H9 (cell line): Measurements from ENCODE around the gene BEND4. TPM values are rescaled to one million over a fixed set of nuclear protein-coding genes. Genes with fewer than 3 reads are reported as not detected.

Experiments
- DNase-seq: peaks from one replicate; pipeline ENCODE4 v3.0.0-alpha.2; 2017
- H2AFZ ChIP-seq: one replicate; pipeline ENCODE4 v1.6.1; 2013; ENCODE audit warnings: mild to moderate bottlenecking, low read length, control low read depth, moderate library complexity
- H2AK5ac ChIP-seq: 2 replicates; pipeline ENCODE4 v1.6.1; 2013; ENCODE audit warnings: low read length, control low read depth, mixed read lengths; ENCODE audit not compliant: insufficient read length
- H2BK120ac ChIP-seq: one replicate; pipeline ENCODE4 v1.6.1; 2013; ENCODE audit warnings: low read depth, mild to moderate bottlenecking, low read length, control low read depth, inconsistent platforms; ENCODE audit not compliant: poor library complexity, severe bottlenecking
- H2BK12ac ChIP-seq: 2 replicates; pipeline ENCODE4 v1.6.1; 2013; ENCODE audit warnings: low read length, control low read depth, mixed read lengths, low read depth; ENCODE audit not compliant: insufficient read length
- H2BK15ac ChIP-seq: 2 replicates; pipeline ENCODE4 v1.6.1; 2013; ENCODE audit warnings: low read depth, low read length, control low read depth
- H2BK20ac ChIP-seq: one replicate; pipeline ENCODE4 v1.6.1; 2013; ENCODE audit warnings: low read depth, mild to moderate bottlenecking, low read length, control low read depth, inconsistent platforms; ENCODE audit not compliant: poor library complexity, severe bottlenecking
- H2BK5ac ChIP-seq: 2 replicates; pipeline ENCODE4 v1.6.1; 2013; ENCODE audit warnings: low read length, control low read depth, mixed read lengths; ENCODE audit not compliant: insufficient read length
- H3K14ac ChIP-seq: 2 replicates; pipeline ENCODE4 v1.6.1; 2013; ENCODE audit warnings: low read length, control low read depth; ENCODE audit not compliant: insufficient read depth
- H3K18ac ChIP-seq: 2 replicates; pipeline ENCODE4 v1.6.1; 2013; ENCODE audit warnings: low read depth, mild to moderate bottlenecking, mixed read lengths, low read length, control low read depth; ENCODE audit not compliant: insufficient read length
- H3K23ac ChIP-seq: 2 replicates; pipeline ENCODE4 v1.6.1; 2013; ENCODE audit warnings: low read length, control low read depth, mixed read lengths, low read depth; ENCODE audit not compliant: insufficient read length
- H3K23me2 ChIP-seq: 2 replicates; pipeline ENCODE4 v1.6.1; 2013; ENCODE audit warnings: low read depth, mild to moderate bottlenecking, mixed read lengths, low read length, control low read depth; ENCODE audit not compliant: insufficient read length, poor library complexity, severe bottlenecking
- H3K27ac ChIP-seq: 2 replicates; pipeline ENCODE4 v1.5.1; 2013; ENCODE audit warnings: low read length, control low read depth, mixed read lengths, low read depth; ENCODE audit not compliant: insufficient read length
- H3K27me3 ChIP-seq: 2 replicates; pipeline ENCODE4 v1.6.1; 2013; ENCODE audit warnings: low read length, control low read depth, inconsistent platforms; ENCODE audit not compliant: insufficient read depth
- H3K4ac ChIP-seq: 2 replicates; pipeline ENCODE4 v1.6.1; 2013; ENCODE audit warnings: low read depth, mild to moderate bottlenecking, control low read depth, inconsistent platforms, low read length, moderate library complexity
- H3K4me1 ChIP-seq: 2 replicates; pipeline ENCODE4 v1.6.1; 2013; ENCODE audit warnings: low read length, control low read depth, inconsistent platforms; ENCODE audit not compliant: insufficient read depth
- H3K4me2 ChIP-seq: 2 replicates; pipeline ENCODE4 v1.6.1; 2013; ENCODE audit warnings: low read length, control low read depth, mixed read lengths; ENCODE audit not compliant: insufficient read length, insufficient read depth
- H3K56ac ChIP-seq: 2 replicates; pipeline ENCODE4 v1.6.1; 2013; ENCODE audit warnings: low read depth, mild to moderate bottlenecking, mixed read lengths, low read length, control low read depth; ENCODE audit not compliant: insufficient read length
- H3K79me1 ChIP-seq: 2 replicates; pipeline ENCODE4 v1.6.1; 2013; ENCODE audit warnings: low read depth, mild to moderate bottlenecking, moderate library complexity, low read length, control low read depth, inconsistent platforms; ENCODE audit not compliant: insufficient read depth, poor library complexity, severe bottlenecking
- H3K79me2 ChIP-seq: 2 replicates; pipeline ENCODE4 v1.6.1; 2013; ENCODE audit warnings: low read length, control low read depth, inconsistent platforms; ENCODE audit not compliant: insufficient read depth
- H3K9ac ChIP-seq: 2 replicates; pipeline ENCODE4 v1.6.1; 2013; ENCODE audit warnings: low read length, control low read depth, mixed read lengths; ENCODE audit not compliant: insufficient read length; ENCODE audit errors: extremely low read depth
- H3K9me3 ChIP-seq: one replicate; pipeline ENCODE4 v1.6.1; 2013; ENCODE audit warnings: low read depth, low read length, inconsistent platforms; ENCODE audit not compliant: control insufficient read depth
- H3T11ph ChIP-seq: one replicate; pipeline ENCODE4 v1.6.1; 2013; ENCODE audit warnings: mild to moderate bottlenecking, low read length, control low read depth, inconsistent platforms
- H4K20me1 ChIP-seq: one replicate; pipeline ENCODE4 v1.6.1; 2013; ENCODE audit not compliant: control insufficient read depth, insufficient read length, insufficient read depth
- H4K5ac ChIP-seq: 2 replicates; pipeline ENCODE4 v1.6.1; 2013; ENCODE audit warnings: low read depth, mild to moderate bottlenecking, mixed read lengths, low read length, control low read depth; ENCODE audit not compliant: insufficient read length
- H4K8ac ChIP-seq: replicated peaks from 2 replicates; pipeline ENCODE4 v1.6.1; 2013; ENCODE audit warnings: low read length, control low read depth, mixed read lengths, low read depth; ENCODE audit not compliant: insufficient read length
- H4K91ac ChIP-seq: 2 replicates; pipeline ENCODE4 v1.6.1; 2013; ENCODE audit warnings: low read depth, mild to moderate bottlenecking, moderate library complexity, mixed read lengths, low read length, control low read depth; ENCODE audit not compliant: insufficient read length
- H3K27ac Mint-ChIP-seq, 3 experiments: 2 replicates in 2 of 3; 3 replicates in 1 of 3; pipeline ENCODE4 v1.8.0; 2020 to 2021; ENCODE audit warnings: mixed read lengths in 3 of 3, mild to moderate bottlenecking in 1 of 3, moderate library complexity in 1 of 3
- H3K27me3 Mint-ChIP-seq: 2 replicates; pipeline ENCODE4 v1.8.0; 2021; ENCODE audit warnings: low read depth, mild to moderate bottlenecking, moderate library complexity, mixed read lengths
- H3K36me3 Mint-ChIP-seq, 3 experiments: 2 replicates in 2 of 3; 3 replicates in 1 of 3; pipeline ENCODE4 v1.8.0; 2020 to 2021; ENCODE audit warnings: low read depth in 3 of 3, mixed read lengths in 3 of 3; ENCODE audit not compliant: insufficient read depth in 1 of 3
- H3K4me1 Mint-ChIP-seq, 2 experiments: 2 replicates each; pipeline ENCODE4 v1.8.0; 2020; ENCODE audit warnings: mixed read lengths in 2 of 2
- H3K4me3 Mint-ChIP-seq, 2 experiments: 2 replicates in 1 of 2; 3 replicates in 1 of 2; pipeline ENCODE4 v1.8.0; 2020 to 2021; ENCODE audit warnings: mild to moderate bottlenecking in 2 of 2, mixed read lengths in 2 of 2, moderate library complexity in 1 of 2
- H3K9me3 Mint-ChIP-seq, 2 experiments: 2 replicates in 1 of 2; 3 replicates in 1 of 2; pipeline ENCODE4 v1.8.0; 2020; ENCODE audit warnings: mild to moderate bottlenecking in 2 of 2, mixed read lengths in 2 of 2, moderate library complexity in 1 of 2
- CTCF ChIP-seq: fragments of 200-600 bp; sonication (generic); conservative IDR thresholded peaks from 3 replicates; pipeline ENCODE4 v1.8.0; 2021; ENCODE audit warnings: antibody characterized with exemption, mild to moderate bottlenecking
- total RNA-seq: library from RNA; stranded (reverse); gene quantifications from 2 replicates; pipeline ENCODE4 v1.2.1, GENCODE V29; 2021

BEND4 gene
- total RNA-seq, 1 experiment from 2014 or later = 25.1 TPM

DNA sequence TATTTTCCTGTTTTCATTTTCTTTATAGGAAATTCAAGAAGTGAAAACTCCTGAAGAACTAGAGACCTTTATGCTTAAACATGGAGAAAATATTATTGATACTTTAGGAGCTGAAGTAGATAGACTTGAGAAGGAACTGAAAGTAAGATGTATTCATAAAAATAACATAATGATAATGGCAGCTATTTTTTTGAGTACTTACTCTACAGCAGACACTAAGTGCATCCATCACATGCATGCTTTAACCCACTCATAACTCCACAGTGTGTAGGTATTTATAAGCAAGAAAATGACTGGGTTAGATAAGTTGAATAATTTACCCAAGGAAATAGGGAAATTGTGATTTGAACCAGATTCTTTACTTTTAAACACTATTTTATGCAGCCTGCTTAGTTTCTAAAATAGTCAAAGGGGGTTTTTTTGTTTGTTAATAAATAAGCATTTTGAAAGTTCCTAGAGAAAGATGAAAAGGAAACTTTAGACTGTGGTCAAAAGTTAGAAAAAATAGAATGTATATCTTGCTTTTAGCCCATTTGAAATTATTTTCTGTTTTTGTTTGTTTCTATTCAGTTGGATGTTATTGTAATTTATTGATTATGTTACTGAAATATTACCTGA is 74.2 kb downstream of the BEND4 start:
- no peaks in the 10 kb centered on the region for H3K79me1 ChIP-seq
- H2BK5ac ChIP-seq = no peak overlapping the region
- no peaks in the 10 kb centered on the region for H3K27me3 ChIP-seq
- no peak overlapping the region for H2BK12ac ChIP-seq
- no peaks in the 10 kb centered on the region for H4K20me1 ChIP-seq
- no peak overlapping the region for H3K56ac ChIP-seq
- no peak overlapping the region for H3K18ac ChIP-seq
- H3K4me2 ChIP-seq = no peak overlapping the region
- peaks cover 4 to 7% of the 10 kb centered on the region in 2 experiments for H3K4me1 Mint-ChIP-seq
- no peaks in the 10 kb centered on the region for H3K79me2 ChIP-seq
- H2AK5ac ChIP-seq = no peak overlapping the region
- no peak overlapping the region for H3K4ac ChIP-seq
- no peak overlapping the region for H3K14ac ChIP-seq
- no peak overlapping the region for H3K4me3 Mint-ChIP-seq
- TF ChIP-seq CTCF = no peak
- H3K27ac ChIP-seq = no peak overlapping the region
- H2AFZ ChIP-seq = no peak overlapping the region
- H4K8ac ChIP-seq = no peak overlapping the region
- no peak overlapping the region for H4K91ac ChIP-seq
- no peaks in the 10 kb centered on the region for H3K27me3 Mint-ChIP-seq
- H3K23me2 ChIP-seq = no peaks in the 10 kb centered on the region
- no peak for DNase-seq
- no peaks in the 10 kb centered on the region for H3K9me3 Mint-ChIP-seq
- H2BK15ac ChIP-seq = no peak overlapping the region
- H3K36me3 Mint-ChIP-seq = peaks cover 0 to 14% (median 12%) of the 10 kb centered on the region in 3 experiments; a peak in 6 of 7 replicates
- no peak overlapping the region for H2BK20ac ChIP-seq
- no peak overlapping the region for H3K9ac ChIP-seq
- no peaks in the 10 kb centered on the region for H3K9me3 ChIP-seq
- no peak overlapping the region for H3K27ac Mint-ChIP-seq
- H3K23ac ChIP-seq = no peak overlapping the region
- no peaks in the 10 kb centered on the region for H3K4me1 ChIP-seq
- H2BK120ac ChIP-seq = no peak overlapping the region
- H4K5ac ChIP-seq = no peak overlapping the region
- no peak overlapping the region for H3T11ph ChIP-seq
